ENCODE data around the gene CUX1.
"Not testable (repeated sequence)": the region's sequence is repeated elsewhere in the genome, so short reads cannot be mapped to it uniquely, and the experiment has no call there.

CUX1 gene

DNA sequence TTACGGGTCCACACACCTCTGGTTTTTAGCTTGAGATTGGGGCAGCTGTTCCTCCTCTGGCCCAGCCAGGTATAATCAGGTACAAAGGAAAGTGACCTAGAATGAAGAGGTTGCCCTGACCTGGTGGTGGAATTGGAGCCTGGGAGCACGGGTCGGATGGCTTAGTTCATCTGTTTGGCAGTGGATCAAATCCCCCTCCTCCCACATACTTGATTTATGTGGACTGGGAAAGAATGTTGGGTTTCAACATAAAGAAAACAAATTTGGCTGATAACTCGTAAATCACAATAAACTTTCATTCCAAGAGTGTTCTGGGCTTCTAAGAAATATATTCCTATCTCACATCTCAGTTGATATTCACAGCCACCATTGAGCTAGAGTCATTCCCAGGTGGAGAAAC is 186.8 kb downstream of the CUX1 start:
- DNase-seq (ENCODE audit: low read depth) = no peak
- TF ChIP-seq, protein P1, sequence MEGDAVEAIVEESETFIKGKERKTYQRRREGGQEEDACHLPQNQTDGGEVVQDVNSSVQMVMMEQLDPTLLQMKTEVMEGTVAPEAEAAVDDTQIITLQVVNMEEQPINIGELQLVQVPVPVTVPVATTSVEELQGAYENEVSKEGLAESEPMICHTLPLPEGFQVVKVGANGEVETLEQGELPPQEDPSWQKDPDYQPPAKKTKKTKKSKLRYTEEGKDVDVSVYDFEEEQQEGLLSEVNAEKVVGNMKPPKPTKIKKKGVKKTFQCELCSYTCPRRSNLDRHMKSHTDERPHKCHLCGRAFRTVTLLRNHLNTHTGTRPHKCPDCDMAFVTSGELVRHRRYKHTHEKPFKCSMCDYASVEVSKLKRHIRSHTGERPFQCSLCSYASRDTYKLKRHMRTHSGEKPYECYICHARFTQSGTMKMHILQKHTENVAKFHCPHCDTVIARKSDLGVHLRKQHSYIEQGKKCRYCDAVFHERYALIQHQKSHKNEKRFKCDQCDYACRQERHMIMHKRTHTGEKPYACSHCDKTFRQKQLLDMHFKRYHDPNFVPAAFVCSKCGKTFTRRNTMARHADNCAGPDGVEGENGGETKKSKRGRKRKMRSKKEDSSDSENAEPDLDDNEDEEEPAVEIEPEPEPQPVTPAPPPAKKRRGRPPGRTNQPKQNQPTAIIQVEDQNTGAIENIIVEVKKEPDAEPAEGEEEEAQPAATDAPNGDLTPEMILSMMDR (IDR thresholded peaks at IDR 0.05; ENCODE audit: control insufficient read depth, insufficient read depth, low read depth, low read length, missing control alignments) = no peak
- no peak overlapping the region for H3K4me3 ChIP-seq (ENCODE audit: control insufficient read depth, low read depth, low read length)

DNA sequence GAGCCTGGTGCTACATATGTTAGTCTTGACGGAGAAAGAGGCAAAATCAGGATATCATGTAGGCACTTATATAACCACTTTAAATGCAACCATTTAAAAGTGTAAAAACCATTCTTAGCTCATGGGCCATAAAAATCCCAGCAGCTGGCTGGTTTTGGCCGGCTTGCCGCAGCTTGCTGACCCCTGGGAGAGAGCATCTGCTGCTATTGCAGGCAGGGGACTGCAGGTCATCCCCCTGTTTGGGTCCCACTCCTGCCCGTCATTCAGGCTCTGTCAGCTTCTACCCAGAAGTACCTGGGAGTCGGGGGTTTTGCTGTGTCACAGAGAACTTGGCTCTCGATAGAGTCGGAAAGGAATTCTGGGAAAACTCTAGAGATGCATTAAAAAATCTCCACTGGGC is 187.4 kb downstream of the CUX1 start:
- H3K4me3 ChIP-seq (ENCODE audit: control insufficient read depth, low read depth, low read length) = no peak overlapping the region
- TF ChIP-seq, protein P1 (IDR thresholded peaks at IDR 0.05; ENCODE audit: control insufficient read depth, insufficient read depth, low read depth, low read length, missing control alignments) = no peak
- DNase-seq (ENCODE audit: low read depth) = no peak

DNA sequence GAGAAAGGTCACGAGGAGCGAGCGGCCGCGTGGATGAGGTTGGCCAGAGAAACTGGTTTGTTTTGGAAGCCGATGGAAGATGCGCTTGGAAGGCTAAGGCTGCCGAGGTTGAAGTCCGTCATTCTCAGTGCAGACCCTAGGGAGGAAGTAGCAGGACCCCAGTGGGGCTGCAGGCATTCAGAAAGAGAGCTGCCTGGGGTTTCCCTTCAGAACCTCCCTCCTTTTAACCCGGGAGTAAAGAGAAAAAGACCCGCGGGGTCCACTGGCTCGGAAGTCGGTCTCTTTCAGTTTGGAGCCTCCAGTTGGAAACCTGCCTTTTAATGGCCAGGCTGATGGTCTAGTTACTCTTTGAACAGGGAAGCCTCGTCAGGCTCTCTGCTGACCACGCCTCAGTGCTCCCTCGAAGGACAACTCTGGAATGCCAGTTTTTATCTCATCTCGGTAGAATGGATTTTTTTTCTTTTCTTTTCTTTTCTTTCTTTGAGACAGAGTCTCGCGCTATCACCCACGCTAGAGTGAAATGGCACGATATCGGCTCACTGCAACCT is 188.6 kb downstream of the CUX1 start:
- no peak overlapping the region for H3K4me3 ChIP-seq (ENCODE audit: control insufficient read depth, low read depth, low read length)
- TF ChIP-seq, protein P1 (IDR thresholded peaks at IDR 0.05; ENCODE audit: control insufficient read depth, insufficient read depth, low read depth, low read length, missing control alignments) = no peak
- no peak for DNase-seq (ENCODE audit: low read depth)

DNA sequence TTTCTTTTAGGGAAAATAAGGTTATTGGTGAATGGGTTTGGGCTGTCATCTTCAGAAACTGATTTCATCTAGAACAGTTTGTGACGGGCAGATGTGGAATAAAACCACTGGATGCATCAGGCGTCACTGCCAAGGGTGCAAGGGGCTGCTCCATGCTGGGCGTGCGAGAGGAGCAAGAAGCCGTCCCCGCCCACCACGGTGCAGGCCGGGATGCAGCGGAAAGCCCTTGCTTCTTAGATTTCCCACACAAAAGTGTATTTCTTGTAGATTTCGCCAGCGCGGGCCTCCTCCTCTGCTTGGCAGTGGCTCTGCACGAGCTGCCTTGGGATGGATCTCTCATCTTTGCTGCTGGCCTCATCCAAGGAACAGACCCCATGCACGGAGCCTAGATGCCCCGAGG is 189.3 kb downstream of the CUX1 start:
- DNase-seq (ENCODE audit: low read depth) = no peak
- TF ChIP-seq, protein P1 (IDR thresholded peaks at IDR 0.05; ENCODE audit: control insufficient read depth, insufficient read depth, low read depth, low read length, missing control alignments) = no peak
- H3K4me3 ChIP-seq (ENCODE audit: control insufficient read depth, low read depth, low read length) = no peak overlapping the region

DNA sequence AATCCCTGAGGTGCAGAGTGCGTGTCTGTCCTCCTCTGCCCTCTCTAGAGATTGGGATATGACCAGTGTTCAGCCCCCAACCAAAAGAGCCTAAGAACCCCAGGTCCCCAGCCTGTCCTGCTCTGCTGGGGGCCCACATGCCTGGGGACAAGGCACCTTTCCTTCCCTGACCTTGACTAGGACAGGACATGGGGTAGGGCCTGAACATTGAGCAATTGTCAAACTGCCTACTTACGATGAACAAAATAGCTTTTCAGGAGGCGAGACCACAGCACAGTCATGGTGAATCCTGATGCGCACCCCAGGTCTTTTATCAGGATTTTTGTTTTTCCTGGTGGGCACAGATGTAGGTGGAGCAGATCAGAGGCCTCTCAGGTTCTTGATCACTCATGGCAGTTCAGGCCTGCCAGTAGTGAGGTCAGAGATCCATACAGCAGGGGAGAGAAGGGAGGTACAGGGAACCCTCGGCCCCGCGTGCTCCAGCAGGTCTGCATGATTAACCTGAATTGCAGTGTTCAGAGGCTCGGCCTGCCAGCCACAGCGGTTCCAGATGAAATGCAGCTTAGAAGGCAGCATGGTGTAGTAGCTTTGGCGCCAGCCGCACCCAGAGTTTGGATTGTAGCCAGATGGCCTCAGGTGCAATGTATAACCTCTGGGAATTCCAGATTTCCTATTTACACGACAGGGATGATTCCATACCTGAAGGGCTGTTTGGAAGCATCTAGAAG is 191.3 kb downstream of the CUX1 start:
- TF ChIP-seq, protein P1 (IDR thresholded peaks at IDR 0.05; ENCODE audit: control insufficient read depth, insufficient read depth, low read depth, low read length, missing control alignments) = no peak
- DNase-seq (ENCODE audit: low read depth) = no peak
- no peak overlapping the region for H3K4me3 ChIP-seq (ENCODE audit: control insufficient read depth, low read depth, low read length)

DNA sequence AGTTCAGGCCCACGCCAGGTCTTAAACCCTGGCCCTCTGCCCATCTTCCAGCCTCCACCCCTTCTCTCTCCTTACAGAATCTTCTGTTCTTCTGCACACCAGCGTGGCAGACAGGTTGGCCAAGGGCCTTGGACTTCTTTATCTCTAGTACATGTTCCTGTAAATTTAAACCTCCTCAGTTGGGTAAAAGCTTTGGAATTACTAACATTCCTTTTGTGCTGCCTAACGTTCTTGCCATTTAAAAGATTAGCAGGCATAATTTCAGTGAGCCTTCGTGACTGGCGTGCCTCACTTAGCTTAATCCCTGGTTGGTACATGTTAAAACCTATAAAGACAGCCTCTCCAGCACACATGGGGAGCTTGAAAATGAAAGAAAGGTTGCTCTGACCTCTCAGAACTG is 192.2 kb downstream of the CUX1 start:
- no peak overlapping the region for H3K4me3 ChIP-seq (ENCODE audit: control insufficient read depth, low read depth, low read length)
- DNase-seq (ENCODE audit: low read depth) = no peak
- TF ChIP-seq, protein P1 (IDR thresholded peaks at IDR 0.05; ENCODE audit: control insufficient read depth, insufficient read depth, low read depth, low read length, missing control alignments) = no peak

DNA sequence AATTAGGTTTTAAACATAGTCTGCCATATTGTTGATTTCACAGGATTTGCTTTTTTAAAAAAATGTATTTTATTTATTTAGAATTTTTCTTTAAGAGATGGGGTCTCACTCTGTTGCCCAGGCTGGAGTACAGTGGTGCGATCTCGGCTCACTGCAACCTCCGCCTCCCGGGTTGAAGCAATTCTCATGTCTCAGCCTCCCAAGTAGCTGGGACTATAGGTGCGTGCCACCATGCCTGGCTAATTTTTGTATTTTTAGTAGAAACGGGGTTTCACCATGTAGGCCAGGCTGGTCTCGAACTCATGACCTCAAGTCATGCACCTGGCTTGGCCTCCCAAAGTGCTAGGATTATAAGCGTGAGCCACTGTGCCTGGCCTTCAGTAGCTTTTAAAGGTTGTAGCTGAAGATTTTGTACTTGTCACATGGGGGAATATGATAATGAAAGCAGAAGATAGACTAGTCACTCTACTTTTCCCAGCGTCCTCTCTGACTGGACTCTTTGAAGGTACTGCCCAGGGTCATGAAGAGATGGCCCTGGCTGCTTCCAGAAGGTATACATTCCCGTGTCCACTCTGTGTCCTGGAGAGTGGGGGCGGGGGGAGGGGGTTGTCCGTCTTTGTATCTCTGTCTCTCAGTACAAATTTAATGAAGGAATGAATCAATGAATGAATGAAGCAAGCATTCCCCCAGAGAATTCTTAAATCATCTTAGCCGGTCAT is 194.8 kb downstream of the CUX1 start:
- not testable (repeated sequence) for DNase-seq (ENCODE audit: low read depth); H3K4me3 ChIP-seq (ENCODE audit: control insufficient read depth, low read depth, low read length)
